Measurements from ENCODE around the gene TBC1D3I.
"Not testable (repeated sequence)": the region's sequence is repeated elsewhere in the genome, so short reads cannot be mapped to it uniquely, and the experiment has no call there.

DNA sequence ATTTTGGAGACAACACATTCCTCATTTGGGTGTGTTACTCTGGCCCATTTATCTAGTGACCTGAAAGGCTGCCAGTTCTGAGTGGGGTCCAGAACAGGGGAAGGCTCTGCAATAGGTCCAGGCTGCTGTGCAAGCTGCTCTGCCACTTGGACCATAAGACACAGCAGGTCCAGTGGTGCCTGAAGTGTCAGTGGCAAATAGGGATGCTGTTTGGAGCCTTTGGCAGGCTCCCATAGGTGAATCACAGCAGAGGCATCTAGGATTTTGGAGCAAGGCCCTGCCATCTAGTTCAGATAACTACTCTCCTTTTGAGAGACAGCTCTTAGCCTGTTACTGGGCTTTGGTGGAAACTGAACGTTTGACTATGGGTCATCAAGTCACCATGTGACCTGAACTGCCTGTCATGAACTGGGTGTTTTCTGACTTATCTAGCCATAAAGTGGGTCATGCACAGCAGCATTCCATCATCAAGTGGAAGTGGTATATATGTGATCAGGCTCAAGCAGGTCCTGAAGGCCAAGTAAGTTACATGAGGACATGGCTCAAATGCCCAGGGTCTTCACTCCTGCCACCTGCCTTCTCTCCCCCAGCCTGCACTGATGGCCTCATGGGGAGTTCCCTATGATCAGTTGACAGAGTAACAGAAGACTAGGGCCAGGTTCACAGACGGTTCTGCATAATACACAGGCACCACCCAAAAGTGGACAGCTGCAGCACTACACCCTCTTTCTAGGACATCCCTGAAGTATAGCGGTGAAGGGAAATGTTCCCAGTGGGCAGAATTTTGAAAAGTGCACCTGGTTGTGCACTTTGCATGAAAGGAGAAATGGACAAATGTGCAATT, 43.4 kb downstream of the TBC1D3I start:
- not testable (repeated sequence) for TF ChIP-seq CTCF, POLR2A (IDR thresholded peaks at IDR 0.05)

All from body of pancreas (tissue), 4 donors.